ENCODE results near the gene TEKT3.

DNA sequence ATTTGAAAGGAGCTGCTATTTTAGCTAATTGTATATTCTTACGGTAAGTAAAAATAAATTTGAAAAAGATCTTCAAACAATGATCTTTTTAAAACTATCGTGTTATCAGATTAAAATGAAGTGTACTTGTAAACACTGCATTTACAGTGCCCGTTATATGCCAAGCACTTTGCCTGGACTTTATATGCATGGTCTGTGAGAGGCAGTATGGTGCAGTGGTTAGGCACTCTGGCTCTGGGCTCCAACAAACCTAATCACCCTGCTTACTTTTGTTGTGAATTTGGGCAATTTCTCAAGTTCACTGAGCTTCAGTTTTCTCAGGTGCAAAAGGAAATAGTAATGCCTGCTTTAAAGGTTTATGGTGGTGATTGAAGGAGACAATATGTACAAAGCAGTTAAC is 77.7 kb downstream of the TEKT3 start:
- TF ChIP-seq, protein P1, sequence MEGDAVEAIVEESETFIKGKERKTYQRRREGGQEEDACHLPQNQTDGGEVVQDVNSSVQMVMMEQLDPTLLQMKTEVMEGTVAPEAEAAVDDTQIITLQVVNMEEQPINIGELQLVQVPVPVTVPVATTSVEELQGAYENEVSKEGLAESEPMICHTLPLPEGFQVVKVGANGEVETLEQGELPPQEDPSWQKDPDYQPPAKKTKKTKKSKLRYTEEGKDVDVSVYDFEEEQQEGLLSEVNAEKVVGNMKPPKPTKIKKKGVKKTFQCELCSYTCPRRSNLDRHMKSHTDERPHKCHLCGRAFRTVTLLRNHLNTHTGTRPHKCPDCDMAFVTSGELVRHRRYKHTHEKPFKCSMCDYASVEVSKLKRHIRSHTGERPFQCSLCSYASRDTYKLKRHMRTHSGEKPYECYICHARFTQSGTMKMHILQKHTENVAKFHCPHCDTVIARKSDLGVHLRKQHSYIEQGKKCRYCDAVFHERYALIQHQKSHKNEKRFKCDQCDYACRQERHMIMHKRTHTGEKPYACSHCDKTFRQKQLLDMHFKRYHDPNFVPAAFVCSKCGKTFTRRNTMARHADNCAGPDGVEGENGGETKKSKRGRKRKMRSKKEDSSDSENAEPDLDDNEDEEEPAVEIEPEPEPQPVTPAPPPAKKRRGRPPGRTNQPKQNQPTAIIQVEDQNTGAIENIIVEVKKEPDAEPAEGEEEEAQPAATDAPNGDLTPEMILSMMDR (tag by site-specific recombination; IDR thresholded peaks at IDR 0.05), result no peak
- no peak for TF ChIP-seq ZNF768 (tag by site-specific recombination; IDR thresholded peaks at IDR 0.05)
- no peak for TF ChIP-seq ZNF239 (tag by site-specific recombination; IDR thresholded peaks at IDR 0.05)
